Trophoblast cell (in vitro differentiated cells and primary cell): ENCODE data around the gene PDCD4.

Experiments used
- DNase-seq, 2 donors: peaks; one replicate each; pipeline ENCODE4 v3.0.0-alpha.2; 2016
- H2AFZ ChIP-seq: 2 replicates; pipeline ENCODE4 v1.6.1; 2013; ENCODE audit warnings: low read length, moderate library complexity, mild to moderate bottlenecking; ENCODE audit not compliant: insufficient read depth, poor library complexity
- H2AK5ac ChIP-seq: 2 replicates; pipeline ENCODE4 v1.6.1; 2013; ENCODE audit warnings: mild to moderate bottlenecking, low read length
- H2BK120ac ChIP-seq: 2 replicates; pipeline ENCODE4 v1.6.1; 2013; ENCODE audit warnings: low read length, mild to moderate bottlenecking, moderate library complexity; ENCODE audit not compliant: insufficient read depth, poor library complexity
- H2BK12ac ChIP-seq: 2 replicates; pipeline ENCODE4 v1.6.1; 2013; ENCODE audit warnings: mild to moderate bottlenecking, low read length, moderate library complexity
- H2BK5ac ChIP-seq: 2 replicates; pipeline ENCODE4 v1.6.1; 2013; ENCODE audit warnings: low read length, low read depth, moderate library complexity, mild to moderate bottlenecking; ENCODE audit not compliant: poor library complexity
- H3K14ac ChIP-seq: 2 replicates; pipeline ENCODE4 v1.6.1; 2013; ENCODE audit warnings: mild to moderate bottlenecking, low read length
- H3K18ac ChIP-seq: 2 replicates; pipeline ENCODE4 v1.6.1; 2013; ENCODE audit warnings: mild to moderate bottlenecking, low read length
- H3K23ac ChIP-seq: 2 replicates; pipeline ENCODE4 v1.6.1; 2013; ENCODE audit warnings: low read length
- H3K27ac ChIP-seq: 2 replicates; pipeline ENCODE4 v1.5.1; 2013; ENCODE audit warnings: low read depth, mild to moderate bottlenecking, inconsistent platforms, low read length, moderate library complexity
- H3K27me3 ChIP-seq: 2 replicates; pipeline ENCODE4 v1.6.1; 2013; ENCODE audit warnings: inconsistent platforms, mild to moderate bottlenecking, low read length, moderate library complexity; ENCODE audit not compliant: insufficient read depth
- H3K36me3 ChIP-seq, 2 experiments: 1 replicate in 1 of 2; 2 replicates in 1 of 2; pipeline ENCODE4 v1.6.1; 2013; ENCODE audit warnings: low read length in 2 of 2, mild to moderate bottlenecking in 2 of 2, moderate library complexity in 1 of 2; ENCODE audit not compliant: insufficient read depth in 2 of 2, control insufficient read depth in 1 of 2
- H3K4ac ChIP-seq: 2 replicates; pipeline ENCODE4 v1.6.1; 2013; ENCODE audit warnings: low read depth, mild to moderate bottlenecking, low read length, moderate library complexity
- H3K4me1 ChIP-seq, 2 experiments: 1 replicate in 1 of 2; 2 replicates in 1 of 2; pipeline ENCODE4 v1.6.1; 2013; ENCODE audit warnings: low read length in 2 of 2, mild to moderate bottlenecking in 2 of 2, moderate library complexity in 1 of 2; ENCODE audit not compliant: insufficient read depth in 2 of 2, control insufficient read depth in 1 of 2
- H3K4me2 ChIP-seq: 2 replicates; pipeline ENCODE4 v1.6.1; 2013; ENCODE audit warnings: inconsistent platforms, mild to moderate bottlenecking, low read length, moderate library complexity
- H3K4me3 ChIP-seq: 2 replicates; pipeline ENCODE4 v1.5.1; 2013; ENCODE audit warnings: mild to moderate bottlenecking, low read depth, low read length, inconsistent platforms
- H3K79me1 ChIP-seq: one replicate; pipeline ENCODE4 v1.6.1; 2013; ENCODE audit warnings: low read length
- H3K79me2 ChIP-seq: 2 replicates; pipeline ENCODE4 v1.6.1; 2013; ENCODE audit warnings: low read length, mild to moderate bottlenecking; ENCODE audit not compliant: control insufficient read depth, insufficient read depth, poor library complexity
- H3K9ac ChIP-seq: 2 replicates; pipeline ENCODE4 v1.6.1; 2013; ENCODE audit warnings: mild to moderate bottlenecking, low read length
- H3K9me3 ChIP-seq: 2 replicates; pipeline ENCODE4 v1.6.1; 2013; ENCODE audit warnings: low read depth, mild to moderate bottlenecking, control low read depth, inconsistent platforms, low read length; ENCODE audit not compliant: insufficient read depth
- H4K12ac ChIP-seq: 2 replicates; pipeline ENCODE4 v1.6.1; 2013; ENCODE audit warnings: low read depth, mild to moderate bottlenecking, low read length, moderate library complexity
- H4K8ac ChIP-seq: 2 replicates; pipeline ENCODE4 v1.6.1; 2013; ENCODE audit warnings: low read depth, mild to moderate bottlenecking, low read length, moderate library complexity
- H4K91ac ChIP-seq: one replicate; pipeline ENCODE4 v1.6.1; 2013; ENCODE audit warnings: low read depth, mild to moderate bottlenecking, low read length, moderate library complexity
- WGBS: extraction: QIAGEN DNeasy Blood & Tissue Kit; methylation state at CpG from one replicate; pipeline ENCODE4 v1.1.7; 2013; ENCODE audit warnings: missing lambda C conversion rate; ENCODE audit not compliant: insufficient read length, insufficient coverage; ENCODE audit errors: extremely low coverage; 5-methylcytosine and 5-hydroxymethylcytosine counted together

PDCD4 gene

DNA sequence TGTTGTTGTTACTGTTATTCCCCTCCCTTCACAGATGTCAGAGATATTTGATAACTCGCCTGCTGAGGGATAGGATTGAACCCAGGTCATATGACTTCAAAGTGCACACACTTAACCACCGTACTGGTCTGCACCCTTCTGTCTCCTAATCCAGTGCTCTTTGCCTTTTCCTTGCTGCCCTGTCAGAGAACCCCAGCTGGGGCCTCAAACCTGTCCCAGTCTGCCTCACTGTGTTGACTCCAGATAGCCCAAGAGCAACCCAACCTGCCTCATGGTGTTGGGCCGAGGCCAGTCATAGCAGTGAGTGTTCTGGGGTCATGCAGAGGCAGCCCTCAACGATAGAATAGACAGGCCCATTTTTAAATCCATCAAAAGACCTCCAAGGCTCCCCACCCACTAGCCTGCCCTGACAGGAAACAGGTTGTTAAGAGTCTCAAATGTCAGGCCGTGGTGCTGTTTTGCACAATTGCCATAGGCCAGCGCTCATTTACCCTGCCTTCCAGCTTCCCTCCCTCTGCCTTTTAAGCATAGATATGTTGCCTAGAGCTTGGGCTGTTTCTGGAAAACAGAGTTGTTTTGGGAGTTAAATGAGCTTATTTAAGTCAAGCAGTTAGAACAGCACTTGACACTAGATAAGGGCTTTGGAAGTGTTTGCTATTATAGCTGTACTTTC is 37.0 kb upstream of the PDCD4 start:
- Histone ChIP-seq H3K23ac (no peak overlapping the region), H3K79me1 (peaks cover 17% of the 10 kb centered on the region), H4K12ac (no peak overlapping the region), H3K4me2 (no peak overlapping the region), H2AK5ac (no peak overlapping the region), H3K27ac (no peak overlapping the region), H3K4me3 (no peak overlapping the region), H3K27me3 (no peaks in the 10 kb centered on the region), H2BK120ac (no peak overlapping the region), H3K18ac (no peak overlapping the region), H3K4me1 (peaks cover 15 to 20% of the 10 kb centered on the region in 2 experiments), H4K8ac (no peak overlapping the region), H3K9ac (no peak overlapping the region), H2AFZ (no peak overlapping the region), H2BK5ac (no peak overlapping the region), H2BK12ac (no peak overlapping the region), H3K79me2 (no peaks in the 10 kb centered on the region), H3K9me3 (no peaks in the 10 kb centered on the region), H3K14ac (no peak overlapping the region), H4K91ac (no peak overlapping the region), H3K4ac (no peak overlapping the region), H3K36me3 (no peaks in the 10 kb centered on the region)
- no peak for DNase-seq
- WGBS = no CpG with 5 or more reads among the region's 6 CpGs

DNA sequence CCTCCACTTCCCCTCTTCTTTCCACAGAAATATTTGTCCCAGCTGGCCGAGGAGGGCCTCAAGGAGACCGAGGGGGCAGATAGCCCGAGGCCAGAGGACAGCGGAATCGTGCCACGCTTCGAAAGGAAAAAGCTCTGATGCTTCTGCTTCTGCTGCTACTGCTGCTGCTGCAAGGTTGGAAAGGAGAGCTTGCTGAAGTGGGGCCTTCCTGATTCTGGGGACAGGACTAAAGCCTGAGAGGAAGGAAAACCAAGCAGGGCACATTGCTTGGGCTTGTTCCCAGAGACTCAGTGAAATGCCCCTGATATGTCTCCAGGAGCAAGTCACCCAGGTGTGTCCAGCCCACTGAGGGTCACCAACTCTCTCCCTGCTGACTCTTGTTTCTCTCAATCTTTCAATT is 35.9 kb upstream of the PDCD4 start:
- no peaks in the 10 kb centered on the region for H3K27me3 ChIP-seq
- peak overlapping the region; percentile 25 for H2BK12ac ChIP-seq
- no peak overlapping the region for H2BK5ac ChIP-seq
- no peak overlapping the region for H4K8ac ChIP-seq
- H2BK120ac ChIP-seq = peak overlapping the region; percentile 0
- no peak overlapping the region for H3K23ac ChIP-seq
- no peak for DNase-seq
- H2AK5ac ChIP-seq = peak overlapping the region; percentile 4
- H3K36me3 ChIP-seq = no peaks in the 10 kb centered on the region
- no peak overlapping the region for H3K4me3 ChIP-seq
- H3K79me2 ChIP-seq = no peaks in the 10 kb centered on the region
- peaks cover 23 to 26% of the 10 kb centered on the region in 2 experiments for H3K4me1 ChIP-seq
- peak overlapping the region; percentile 20 for H4K91ac ChIP-seq
- WGBS = no CpG with 5 or more reads among the region's 7 CpGs
- H3K18ac ChIP-seq = no peak overlapping the region
- no peak overlapping the region for H4K12ac ChIP-seq
- peak overlapping the region; percentile 8 for H2AFZ ChIP-seq
- no peak overlapping the region for H3K4ac ChIP-seq
- no peak overlapping the region for H3K27ac ChIP-seq
- peaks cover 21% of the 10 kb centered on the region for H3K79me1 ChIP-seq
- H3K14ac ChIP-seq = peak overlapping the region; percentile 4
- no peak overlapping the region for H3K9ac ChIP-seq
- no peaks in the 10 kb centered on the region for H3K9me3 ChIP-seq
- H3K4me2 ChIP-seq = no peak overlapping the region

DNA sequence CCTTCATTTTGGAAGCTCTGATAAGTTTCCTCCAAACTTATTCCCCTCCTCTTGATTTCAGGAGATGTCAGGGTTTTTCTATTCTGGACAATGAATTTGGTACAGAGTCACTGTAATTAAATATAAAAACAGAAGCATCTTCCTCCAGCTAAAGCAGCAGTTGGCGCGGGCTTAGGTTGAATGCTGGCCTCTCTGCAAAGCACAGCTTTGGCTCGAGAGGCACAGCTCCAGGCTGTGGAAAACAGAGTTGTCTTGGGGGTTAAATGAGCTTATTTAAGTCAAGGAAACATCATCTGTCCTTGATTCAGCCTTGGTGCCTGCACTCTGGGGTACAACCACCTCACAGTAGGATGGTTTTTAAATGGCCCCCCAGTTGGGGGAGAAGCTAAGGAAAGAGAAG is 35.0 kb upstream of the PDCD4 start:
- H3K4me2 ChIP-seq = no peak overlapping the region
- H2BK12ac ChIP-seq = peak overlapping the region; percentile 26
- no CpG with 5 or more reads among the region's 3 CpGs for WGBS

DNA sequence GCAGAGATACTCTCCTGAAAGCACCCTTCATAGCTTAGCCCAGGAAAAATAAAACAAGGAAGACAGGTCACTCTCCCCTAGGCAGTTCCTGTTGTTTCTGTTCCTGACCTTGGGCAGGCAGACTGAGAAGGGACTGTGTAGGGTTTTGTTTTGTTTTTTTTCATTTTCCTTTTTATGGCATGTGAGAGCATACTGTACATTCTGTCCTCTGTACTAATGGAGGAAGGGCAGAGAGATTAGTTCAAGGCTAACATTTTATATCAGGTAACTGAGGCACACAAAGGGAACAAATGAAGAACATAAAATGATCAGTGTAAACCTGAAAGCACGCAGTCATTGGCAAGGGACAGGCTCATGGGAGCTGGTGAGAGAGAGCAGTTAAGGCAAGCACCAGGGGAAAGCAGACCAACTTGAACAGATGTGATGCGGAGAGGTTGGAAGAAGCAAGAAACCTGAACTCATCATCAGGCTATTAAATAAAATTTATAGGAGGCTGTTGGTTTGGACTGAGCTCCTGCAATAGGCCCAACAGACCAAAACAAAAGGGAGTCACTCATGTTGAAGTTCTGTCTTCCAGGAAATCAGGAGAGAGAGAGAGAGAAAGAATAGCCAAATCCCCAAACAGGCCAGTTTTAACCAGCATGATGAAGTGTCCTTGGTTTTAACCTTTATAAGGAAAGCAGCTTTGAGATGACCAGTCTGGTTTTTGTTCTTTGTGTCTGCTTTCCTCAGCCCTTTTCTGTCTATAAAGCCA is 34.1 kb upstream of the PDCD4 start:
- H3K9me3 ChIP-seq = no peaks in the 10 kb centered on the region
- H2AFZ ChIP-seq = no peak overlapping the region
- H3K4me2 ChIP-seq = no peak overlapping the region
- H2AK5ac ChIP-seq = no peak overlapping the region
- no peak overlapping the region for H3K9ac ChIP-seq
- no peak overlapping the region for H3K18ac ChIP-seq
- H3K79me1 ChIP-seq = peaks cover 21% of the 10 kb centered on the region
- H3K4me1 ChIP-seq = peaks cover 24 to 26% of the 10 kb centered on the region in 2 experiments
- WGBS = no CpG with 5 or more reads among the region's 2 CpGs
- H2BK120ac ChIP-seq = no peak overlapping the region
- H3K14ac ChIP-seq = no peak overlapping the region
- H3K36me3 ChIP-seq = no peaks in the 10 kb centered on the region
- H4K91ac ChIP-seq = no peak overlapping the region
- H2BK5ac ChIP-seq = no peak overlapping the region
- no peak overlapping the region for H3K23ac ChIP-seq
- no peak overlapping the region for H3K4ac ChIP-seq
- no peak overlapping the region for H2BK12ac ChIP-seq
- H3K27ac ChIP-seq = no peak overlapping the region
- H3K27me3 ChIP-seq = no peaks in the 10 kb centered on the region
- no peak overlapping the region for H4K8ac ChIP-seq
- no peaks in the 10 kb centered on the region for H3K79me2 ChIP-seq
- DNase-seq = no peak
- H4K12ac ChIP-seq = no peak overlapping the region
- no peak overlapping the region for H3K4me3 ChIP-seq

More for the DNA sequence above, 35.0 kb upstream of the PDCD4 start:
- peaks cover 24 to 26% of the 10 kb centered on the region in 2 experiments for H3K4me1 ChIP-seq
- H3K27ac ChIP-seq = no peak overlapping the region
- H3K9me3 ChIP-seq = no peaks in the 10 kb centered on the region
- H3K36me3 ChIP-seq = no peaks in the 10 kb centered on the region
- no peak overlapping the region for H3K18ac ChIP-seq
- no peak overlapping the region for H3K4ac ChIP-seq
- no peak overlapping the region for H3K23ac ChIP-seq
- H2BK5ac ChIP-seq = no peak overlapping the region
- no peak overlapping the region for H2AFZ ChIP-seq
- peaks cover 21% of the 10 kb centered on the region for H3K79me1 ChIP-seq
- no peak overlapping the region for H2AK5ac ChIP-seq
- H3K79me2 ChIP-seq = no peaks in the 10 kb centered on the region
- H4K8ac ChIP-seq = no peak overlapping the region
- H3K4me3 ChIP-seq = no peak overlapping the region
- H3K27me3 ChIP-seq = no peaks in the 10 kb centered on the region
- H3K9ac ChIP-seq = no peak overlapping the region
- H4K91ac ChIP-seq = peak overlapping the region; percentile 5
- DNase-seq = no peak
- no peak overlapping the region for H3K14ac ChIP-seq
- no peak overlapping the region for H4K12ac ChIP-seq
- H2BK120ac ChIP-seq = peak overlapping the region; percentile 21
